ENCODE data around the gene NDUFC1. TPM values are rescaled to one million over a fixed set of nuclear protein-coding genes. Genes with fewer than 3 reads are reported as not detected.

The NDUFC1 gene
- polyA plus RNA-seq, 1 experiment = 54.2 TPM

GRCh38 chr4:139253046-139253445 is 49.2 kb downstream of the NDUFC1 start:
- DNase-seq (ENCODE audit: low read depth) = no peak
- no peak overlapping the region for H3K4me3 ChIP-seq (ENCODE audit: low read depth, low read length)
- H3K36me3 ChIP-seq (ENCODE audit: control insufficient read depth, insufficient read depth, low read length) = no peaks in the 10 kb centered on the region
- ChIA-PET POLR2A (no interaction called here), CTCF (interaction anchor here (2.0 kb wide), 1 partner anchor 9 kb away, joined by 9 read pairs; no protein-coding TSS in a partner anchor)
- H3K27me3 ChIP-seq (ENCODE audit: control insufficient read depth, insufficient read depth, low read length) = no peaks in the 10 kb centered on the region
- no peak for TF ChIP-seq CTCF (IDR thresholded peaks at IDR 0.05; ENCODE audit: insufficient read depth, low read depth, low read length)

- no peak for DNase-seq (ENCODE audit: low read depth)
- POLR2A ChIA-PET = no interaction called here
These were observed 54.5 kb downstream of the NDUFC1 start for GRCh38 chr4:139247700-139248238.

GRCh38 chr4:139247241-139247640 is 55.0 kb downstream of the NDUFC1 start:
- no peak for TF ChIP-seq CTCF (IDR thresholded peaks at IDR 0.05; ENCODE audit: insufficient read depth, low read depth, low read length)
- no peaks in the 10 kb centered on the region for H3K36me3 ChIP-seq (ENCODE audit: control insufficient read depth, insufficient read depth, low read length)
- ChIA-PET POLR2A (no interaction called here), CTCF (interaction anchor here (0.9 kb wide), 1 partner anchor 45 kb away, joined by 3 read pairs; no protein-coding TSS in a partner anchor)
- no peaks in the 10 kb centered on the region for H3K27me3 ChIP-seq (ENCODE audit: control insufficient read depth, insufficient read depth, low read length)
- DNase-seq (ENCODE audit: low read depth) = no peak
- H3K4me3 ChIP-seq (ENCODE audit: low read depth, low read length) = no peak overlapping the region

More at GRCh38 chr4:139247700-139248238, 54.5 kb downstream of the NDUFC1 start:
- Histone ChIP-seq H3K27me3 (ENCODE audit: control insufficient read depth, insufficient read depth, low read length) (no peaks in the 10 kb centered on the region), H3K4me3 (ENCODE audit: low read depth, low read length) (no peak overlapping the region), H3K36me3 (ENCODE audit: control insufficient read depth, insufficient read depth, low read length) (no peaks in the 10 kb centered on the region)
- no peak for TF ChIP-seq CTCF (IDR thresholded peaks at IDR 0.05; ENCODE audit: insufficient read depth, low read depth, low read length)
- CTCF ChIA-PET = interaction anchor here (0.9 kb wide), 1 partner anchor 45 kb away, joined by 3 read pairs; no protein-coding TSS in a partner anchor

GRCh38 chr4:139246166-139246565 is 56.1 kb downstream of the NDUFC1 start:
- POLR2A ChIA-PET = interaction anchor here (0.6 kb wide), 1 partner anchor 39 kb away, joined by 5 read pairs; no protein-coding TSS in a partner anchor
- no peak for TF ChIP-seq CTCF (IDR thresholded peaks at IDR 0.05; ENCODE audit: insufficient read depth, low read depth, low read length)

GRCh38 chr4:139245590-139245989 is 56.7 kb downstream of the NDUFC1 start:
- H3K27me3 ChIP-seq (ENCODE audit: control insufficient read depth, insufficient read depth, low read length) = no peaks in the 10 kb centered on the region
- H3K36me3 ChIP-seq (ENCODE audit: control insufficient read depth, insufficient read depth, low read length) = no peaks in the 10 kb centered on the region
- no peak overlapping the region for H3K4me3 ChIP-seq (ENCODE audit: low read depth, low read length)
- TF ChIP-seq CTCF (IDR thresholded peaks at IDR 0.05; ENCODE audit: insufficient read depth, low read depth, low read length) = no peak
- ChIA-PET CTCF (interaction anchor here (1.2 kb wide), 1 partner anchor 51 kb away, joined by 7 read pairs; no protein-coding TSS in a partner anchor), POLR2A (interaction anchor here (0.6 kb wide), 1 partner anchor 40 kb away, joined by 5 read pairs; no protein-coding TSS in a partner anchor)
- DNase-seq (ENCODE audit: low read depth) = no peak

More at GRCh38 chr4:139246166-139246565, 56.1 kb downstream of the NDUFC1 start:
- Histone ChIP-seq H3K36me3 (ENCODE audit: control insufficient read depth, insufficient read depth, low read length) (no peaks in the 10 kb centered on the region), H3K4me3 (ENCODE audit: low read depth, low read length) (no peak overlapping the region), H3K27me3 (ENCODE audit: control insufficient read depth, insufficient read depth, low read length) (no peaks in the 10 kb centered on the region)
- CTCF ChIA-PET = interaction anchor here (1.2 kb wide), 1 partner anchor 50 kb away, joined by 7 read pairs; no protein-coding TSS in a partner anchor
- DNase-seq (ENCODE audit: low read depth) = no peak
